Peyer's patch (tissue), 4 donors: ENCODE measurements around the gene ALKBH5.

Experiments
- POLR2A ChIP-seq, 2 donors: fragments of 450-650 bp; IDR thresholded peaks; one replicate each; pipeline ENCODE4 v1.5.1; 2017; ENCODE audit warnings: antibody characterized with exemption in 2 of 2, mild to moderate bottlenecking in 2 of 2, moderate library complexity in 2 of 2
- TF ChIP-seq, protein P1 (sequence below), 6 experiments: fragments of 450-650 bp in 4 of 6; fragments of 200-600 bp in 2 of 6; sonication (generic) in 1 of 6; IDR thresholded peaks; one replicate each; pipeline ENCODE4 v1.5.1; 2017 to 2019; ENCODE audit warnings: antibody characterized with exemption in 6 of 6, mild to moderate bottlenecking in 3 of 6, moderate library complexity in 1 of 6

DNA sequence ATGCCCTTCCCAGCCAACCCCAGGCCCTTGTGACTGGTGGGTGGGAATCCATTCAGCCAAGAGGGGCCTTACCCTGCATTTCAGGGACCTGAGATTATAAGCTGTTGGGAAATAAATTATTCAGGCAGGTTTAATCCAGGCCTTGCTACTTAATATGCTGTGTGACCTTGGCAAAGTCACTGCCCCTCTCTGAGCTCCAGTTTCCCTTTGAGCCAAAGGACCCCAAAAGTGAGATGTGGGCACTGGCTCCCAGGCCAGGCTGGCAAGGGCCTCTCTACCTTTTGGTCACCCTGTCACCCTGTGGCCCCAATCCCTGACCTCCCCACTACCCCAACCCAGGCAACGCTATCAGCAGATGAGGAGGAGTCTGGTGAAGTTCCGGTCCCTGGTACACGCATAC, 41.2 kb upstream of the ALKBH5 start:
- TF ChIP-seq, protein P1, sequence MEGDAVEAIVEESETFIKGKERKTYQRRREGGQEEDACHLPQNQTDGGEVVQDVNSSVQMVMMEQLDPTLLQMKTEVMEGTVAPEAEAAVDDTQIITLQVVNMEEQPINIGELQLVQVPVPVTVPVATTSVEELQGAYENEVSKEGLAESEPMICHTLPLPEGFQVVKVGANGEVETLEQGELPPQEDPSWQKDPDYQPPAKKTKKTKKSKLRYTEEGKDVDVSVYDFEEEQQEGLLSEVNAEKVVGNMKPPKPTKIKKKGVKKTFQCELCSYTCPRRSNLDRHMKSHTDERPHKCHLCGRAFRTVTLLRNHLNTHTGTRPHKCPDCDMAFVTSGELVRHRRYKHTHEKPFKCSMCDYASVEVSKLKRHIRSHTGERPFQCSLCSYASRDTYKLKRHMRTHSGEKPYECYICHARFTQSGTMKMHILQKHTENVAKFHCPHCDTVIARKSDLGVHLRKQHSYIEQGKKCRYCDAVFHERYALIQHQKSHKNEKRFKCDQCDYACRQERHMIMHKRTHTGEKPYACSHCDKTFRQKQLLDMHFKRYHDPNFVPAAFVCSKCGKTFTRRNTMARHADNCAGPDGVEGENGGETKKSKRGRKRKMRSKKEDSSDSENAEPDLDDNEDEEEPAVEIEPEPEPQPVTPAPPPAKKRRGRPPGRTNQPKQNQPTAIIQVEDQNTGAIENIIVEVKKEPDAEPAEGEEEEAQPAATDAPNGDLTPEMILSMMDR (IDR thresholded peaks at IDR 0.05) = no peak
- TF ChIP-seq POLR2A (IDR thresholded peaks at IDR 0.05) = no peak
